GM12872 (cell line): Measurements from ENCODE around the gene SUMO4.

Experiments used
- CTCF ChIP-seq: IDR thresholded peaks from 3 replicates; pipeline ENCODE4 v1.5.1; 2011; ENCODE audit warnings: low read depth, mild to moderate bottlenecking, low read length, moderate library complexity; ENCODE audit not compliant: insufficient read depth

Gene SUMO4

GRCh38 chr6:149373511-149373910, 26.6 kb upstream of the SUMO4 start:
- TF ChIP-seq CTCF: no peak

GRCh38 chr6:149379977-149380376, 20.1 kb upstream of the SUMO4 start:
- TF ChIP-seq CTCF: no peak

DNA sequence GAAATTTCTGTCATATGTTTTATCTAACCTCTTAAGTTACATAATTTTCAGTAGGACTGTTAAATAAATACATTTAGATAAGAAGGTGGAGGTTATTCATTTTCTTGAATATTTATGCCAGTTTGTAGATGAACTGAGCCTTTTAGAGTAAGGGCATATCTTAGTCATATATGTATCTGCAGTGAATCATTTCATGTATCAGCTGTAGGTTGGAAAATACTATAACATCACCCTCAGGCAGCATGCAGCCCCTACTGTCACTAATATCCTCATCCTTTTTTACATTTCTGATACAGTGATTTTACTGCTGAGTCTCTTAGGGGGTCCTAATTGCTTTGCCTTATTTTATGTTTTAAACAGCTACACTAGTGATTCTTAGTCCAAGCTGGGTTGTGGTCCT, 19.5 kb upstream of the SUMO4 start:
- TF ChIP-seq CTCF: no peak

- TF ChIP-seq CTCF: no peak
Observed at GRCh38 chr6:149383371-149383770, 16.7 kb upstream of the SUMO4 start.

DNA sequence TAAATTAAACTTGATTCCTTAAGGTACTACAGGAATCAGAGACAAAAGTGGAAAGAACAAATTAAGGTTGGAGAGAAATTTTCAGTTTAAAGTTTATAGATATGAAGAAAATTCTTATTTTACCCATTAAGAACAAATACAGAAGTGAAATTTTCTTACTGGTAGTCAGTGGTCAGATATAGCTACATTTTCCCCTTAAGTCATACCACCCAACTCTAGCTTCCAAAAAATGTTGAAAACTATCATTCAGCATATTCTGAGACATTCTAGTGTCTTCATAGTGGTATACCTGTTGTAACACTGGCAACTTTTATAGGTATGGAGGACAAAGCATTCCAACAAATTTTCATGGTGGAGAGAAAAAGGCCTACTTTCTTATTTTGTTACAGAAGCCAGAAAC, 15.6 kb upstream of the SUMO4 start:
- no peak for TF ChIP-seq CTCF

DNA sequence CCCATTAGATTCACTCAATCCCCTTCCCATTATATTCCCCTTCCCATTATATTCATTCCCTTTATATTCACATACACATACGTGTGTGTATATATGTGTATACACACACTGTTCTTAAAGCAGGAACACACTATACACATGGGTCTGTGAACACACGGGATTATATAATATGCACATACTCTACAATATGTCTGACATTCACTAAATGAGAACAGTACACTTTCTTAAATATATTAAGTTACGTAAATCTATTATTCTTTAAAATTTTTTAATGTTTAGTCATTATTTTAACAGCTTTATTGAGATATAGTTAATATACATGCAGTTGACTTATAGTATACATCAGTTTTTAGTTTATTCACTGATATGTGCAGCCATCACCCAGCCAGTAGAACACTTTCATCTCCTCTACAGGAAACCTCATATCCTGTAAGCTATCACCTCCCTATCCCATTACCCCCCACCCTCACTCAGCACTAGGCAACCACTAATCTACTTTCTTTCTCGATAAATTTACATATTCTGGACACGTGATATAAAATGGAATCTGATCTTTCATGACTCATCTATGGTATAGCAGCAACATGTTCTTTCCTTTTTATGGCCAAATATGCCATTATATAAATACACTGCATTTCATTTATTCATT, 13.9 kb upstream of the SUMO4 start:
- no peak for TF ChIP-seq CTCF

GRCh38 chr6:149387779-149388512, 12.1 kb upstream of the SUMO4 start:
- no peak for TF ChIP-seq CTCF
